ENCODE data around the gene CAMTA1. TPM values are rescaled to one million over a fixed set of nuclear protein-coding genes. Genes with fewer than 3 reads are reported as not detected.

Gene CAMTA1
- total RNA-seq, 1 donor: 19.9 TPM

DNA sequence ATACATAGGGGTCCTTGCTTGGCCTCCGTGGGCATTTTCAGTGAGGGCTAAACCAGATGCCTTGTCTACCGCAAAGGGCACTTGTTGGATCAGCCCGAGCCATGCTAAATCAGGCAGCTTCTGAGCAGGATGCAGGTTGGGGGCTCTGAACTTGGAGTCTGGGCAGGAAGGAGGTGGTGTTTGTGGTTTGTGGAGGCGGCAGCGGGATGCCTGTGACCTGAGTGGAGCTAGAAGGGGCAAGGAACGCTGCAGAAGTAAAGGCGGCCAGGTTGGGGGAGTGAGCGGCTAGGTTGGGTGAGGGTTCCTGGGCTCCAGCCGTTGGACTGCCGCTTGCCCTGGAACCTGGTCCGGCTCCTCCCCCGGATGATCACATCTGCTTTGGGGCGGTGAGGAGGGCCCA is 183.9 kb downstream of the CAMTA1 start:
- DNase-seq (ENCODE audit: low read depth in 2 of 3, low spot score in 2 of 3): peak in 2 of 3 donors; percentile 76 to 91

GRCh38 chr1:6969762-6970161 is 184.5 kb downstream of the CAMTA1 start:
- no peak for DNase-seq (ENCODE audit: low read depth in 2 of 3, low spot score in 2 of 3)

GRCh38 chr1:6970221-6970620 is 185.0 kb downstream of the CAMTA1 start:
- no peak for DNase-seq (ENCODE audit: low read depth in 2 of 3, low spot score in 2 of 3)

GRCh38 chr1:6971048-6971447 is 185.8 kb downstream of the CAMTA1 start:
- DNase-seq (ENCODE audit: low read depth in 2 of 3, low spot score in 2 of 3): no peak

DNA sequence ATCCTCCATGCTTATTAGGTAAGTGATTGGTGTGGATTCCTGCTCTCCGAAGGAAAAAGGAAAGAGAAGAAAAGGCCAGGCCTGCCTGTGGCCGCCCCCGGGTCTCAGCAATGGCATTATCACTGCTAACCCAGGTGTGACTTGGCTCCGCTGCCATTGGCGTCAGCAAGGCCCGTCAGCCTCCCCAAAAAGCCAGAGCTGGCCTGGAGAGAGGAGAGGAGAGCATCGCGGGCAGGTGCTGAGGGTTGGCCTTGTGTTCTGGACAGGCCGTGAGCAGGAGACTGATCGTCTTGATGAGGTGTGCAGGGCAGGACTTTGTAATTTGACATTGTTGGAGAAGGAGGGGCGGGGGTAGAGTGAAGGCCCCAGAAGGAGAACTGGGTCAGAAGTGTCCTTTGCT is 186.4 kb downstream of the CAMTA1 start:
- DNase-seq (ENCODE audit: low read depth in 2 of 3, low spot score in 2 of 3): no peak

DNA sequence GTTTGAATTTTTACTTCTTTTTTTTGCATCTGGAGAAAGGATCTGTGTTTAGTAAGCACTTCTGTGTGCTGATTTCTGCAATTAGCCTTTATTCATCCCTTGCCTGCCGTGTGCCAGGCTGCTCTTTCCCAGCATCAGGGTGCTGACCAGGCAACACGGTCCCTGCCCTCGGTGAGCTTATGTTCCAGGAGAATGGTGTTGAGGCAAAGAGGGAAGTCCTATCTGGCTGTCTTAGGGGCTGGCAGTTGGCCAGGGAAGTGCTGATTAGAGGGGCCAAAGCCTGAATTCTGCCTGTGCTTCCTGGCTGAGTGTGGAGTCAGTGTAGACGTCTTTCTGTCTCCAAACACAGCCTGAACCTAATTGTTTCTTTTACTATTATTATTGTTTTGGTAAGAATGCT is 187.1 kb downstream of the CAMTA1 start:
- peak in 1 of 3 donors; percentile 54 for DNase-seq (ENCODE audit: low read depth in 2 of 3, low spot score in 2 of 3)

DNA sequence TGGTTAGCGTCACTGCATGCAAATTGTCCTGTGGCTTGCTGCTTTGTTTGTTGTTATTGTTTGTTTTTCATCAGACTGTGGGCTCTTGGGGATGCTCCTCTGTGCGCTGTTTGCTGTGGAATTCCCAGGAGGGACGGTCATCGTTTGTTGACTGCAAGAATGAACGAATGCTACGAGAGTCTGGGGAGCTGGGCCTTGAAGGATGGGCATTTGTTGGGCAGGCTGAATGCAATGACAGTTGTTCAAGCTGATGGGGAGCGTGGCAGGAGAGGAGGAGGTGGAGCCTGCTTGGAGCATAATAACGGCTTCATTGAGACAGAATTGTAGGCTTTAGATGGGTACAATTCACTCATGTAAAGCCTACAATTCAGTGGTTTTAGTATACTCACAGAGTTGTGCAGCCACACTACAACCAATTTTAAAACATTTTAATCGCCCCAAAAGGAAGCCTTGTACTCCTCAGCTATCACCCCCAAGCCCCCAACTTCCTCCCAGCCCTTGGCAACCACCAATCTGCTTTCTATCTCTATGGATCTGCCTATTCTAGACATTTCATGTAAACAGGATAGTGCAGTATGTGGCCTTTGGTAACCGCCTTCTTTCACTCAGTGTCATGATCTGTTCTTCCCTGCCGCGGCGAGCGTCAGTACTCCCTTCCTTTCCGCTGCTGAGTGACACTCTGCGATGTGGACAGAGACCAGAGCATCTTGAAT is 190.2 kb downstream of the CAMTA1 start:
- DNase-seq (ENCODE audit: low read depth in 2 of 3, low spot score in 2 of 3): no peak

DNA sequence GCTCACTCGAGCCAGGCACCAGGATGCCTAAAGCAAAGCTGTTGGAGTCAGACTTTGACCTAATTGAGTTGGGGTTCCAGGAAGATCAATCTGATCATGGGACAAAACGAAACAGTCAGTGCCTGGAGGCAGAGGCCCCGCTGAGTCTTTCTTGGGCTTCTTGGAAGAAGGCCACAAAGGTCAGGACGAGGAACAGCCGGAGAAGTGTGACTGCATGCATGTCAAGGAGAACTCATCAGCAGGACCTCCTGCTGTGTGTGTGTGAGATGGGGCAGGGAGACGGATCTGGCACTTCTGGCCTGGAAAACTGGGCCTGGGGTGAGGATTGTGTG is 190.8 kb downstream of the CAMTA1 start:
- DNase-seq (ENCODE audit: low read depth in 2 of 3, low spot score in 2 of 3): no peak

DNA sequence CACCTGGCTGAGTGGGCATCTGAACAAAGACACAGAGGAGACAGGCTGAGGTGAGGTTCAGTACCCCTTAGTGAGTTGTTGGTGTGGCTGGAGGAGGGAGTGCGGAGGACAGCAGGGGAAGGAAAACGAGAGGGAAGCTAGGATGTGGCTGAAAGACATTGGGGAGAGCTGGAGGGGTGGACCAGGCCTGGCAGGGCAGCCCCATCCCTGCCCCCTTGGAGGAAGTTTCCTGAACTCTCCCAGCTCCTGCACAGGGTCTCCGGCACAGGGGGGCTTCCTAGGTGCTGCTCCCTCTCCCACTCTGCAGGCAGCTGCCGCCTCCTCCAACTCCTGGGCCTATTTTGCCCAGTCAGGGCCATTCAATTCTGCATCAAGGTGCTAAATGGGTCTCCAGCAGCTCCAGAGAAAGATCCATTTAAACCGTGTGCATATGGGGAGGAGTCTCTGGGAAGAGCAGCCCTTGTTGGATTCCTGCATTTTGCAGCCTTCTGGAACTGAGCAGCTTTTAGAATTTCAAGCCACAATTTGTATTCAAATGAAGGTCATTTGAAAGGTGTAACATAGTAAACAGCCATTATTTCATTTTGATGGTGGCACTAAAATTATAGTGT is 193.9 kb downstream of the CAMTA1 start:
- no peak for DNase-seq (ENCODE audit: low read depth in 2 of 3, low spot score in 2 of 3)

DNA sequence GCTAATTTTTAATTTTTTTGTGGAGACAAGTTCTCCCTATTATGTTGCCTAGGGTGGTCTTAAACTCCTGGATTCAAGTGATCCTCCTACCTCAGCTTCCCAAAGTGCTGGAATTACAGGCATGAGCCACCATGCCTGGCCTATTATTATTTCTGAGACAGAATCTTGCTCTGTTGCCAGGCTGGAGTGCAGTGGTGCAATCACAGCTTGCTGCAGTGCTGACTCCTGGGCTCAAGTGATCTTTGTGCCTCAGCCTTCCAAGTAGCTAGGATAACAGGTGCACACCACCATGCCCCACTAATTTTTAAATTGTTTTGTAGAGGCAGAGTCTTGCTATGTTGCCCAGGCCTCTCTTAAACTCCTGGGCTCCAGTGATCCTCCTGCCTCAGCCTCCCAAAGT is 196.3 kb downstream of the CAMTA1 start:
- no peak for DNase-seq (ENCODE audit: low read depth in 2 of 3, low spot score in 2 of 3)

DNA sequence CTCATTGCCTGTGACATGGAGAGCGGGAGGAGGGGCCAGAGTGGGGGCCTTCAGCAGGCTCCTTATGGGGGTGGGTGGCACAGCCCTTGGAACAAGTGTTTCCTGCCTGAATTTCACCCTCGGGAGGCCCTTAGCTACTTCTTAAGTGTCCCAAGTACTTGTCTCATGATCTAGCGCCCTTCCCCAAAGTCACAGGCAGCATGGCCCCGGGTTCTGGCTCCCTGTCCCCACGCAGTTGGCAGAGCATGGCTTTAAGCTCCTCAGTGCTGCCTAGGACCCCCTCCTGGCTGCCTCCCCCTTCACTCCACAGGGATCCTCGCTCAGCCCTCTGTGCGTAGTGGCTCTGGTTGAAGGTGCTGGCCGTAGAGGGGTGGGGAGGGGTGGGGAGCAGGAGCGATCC is 197.2 kb downstream of the CAMTA1 start:
- no peak for DNase-seq (ENCODE audit: low read depth in 2 of 3, low spot score in 2 of 3)

GRCh38 chr1:6982860-6983259 is 197.6 kb downstream of the CAMTA1 start:
- DNase-seq (ENCODE audit: low read depth in 2 of 3, low spot score in 2 of 3): no peak

- no peak for DNase-seq (ENCODE audit: low read depth in 2 of 3, low spot score in 2 of 3)
These were observed 199.3 kb downstream of the CAMTA1 start for GRCh38 chr1:6984536-6984935.

DNA sequence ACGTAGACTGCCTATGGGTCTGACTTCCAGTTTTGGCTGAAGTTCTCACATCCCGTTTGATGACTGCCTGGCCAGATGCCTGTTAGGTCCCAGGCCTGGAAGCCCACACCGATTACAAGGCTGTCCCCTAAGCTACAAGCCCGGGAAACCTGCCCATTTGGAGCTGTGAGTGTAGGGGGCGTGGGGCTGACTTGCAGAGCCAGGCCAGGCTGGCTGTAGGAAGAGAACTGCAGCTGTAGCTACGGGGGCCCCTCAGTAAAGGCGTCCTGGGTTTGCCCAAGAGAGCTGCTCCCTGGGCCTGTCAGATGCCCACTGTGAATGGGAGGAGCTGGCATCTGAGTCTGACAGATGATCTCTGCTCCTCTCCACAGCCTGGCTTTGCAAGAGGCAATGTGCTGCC is 199.7 kb downstream of the CAMTA1 start:
- no peak for DNase-seq (ENCODE audit: low read depth in 2 of 3, low spot score in 2 of 3)

DNA sequence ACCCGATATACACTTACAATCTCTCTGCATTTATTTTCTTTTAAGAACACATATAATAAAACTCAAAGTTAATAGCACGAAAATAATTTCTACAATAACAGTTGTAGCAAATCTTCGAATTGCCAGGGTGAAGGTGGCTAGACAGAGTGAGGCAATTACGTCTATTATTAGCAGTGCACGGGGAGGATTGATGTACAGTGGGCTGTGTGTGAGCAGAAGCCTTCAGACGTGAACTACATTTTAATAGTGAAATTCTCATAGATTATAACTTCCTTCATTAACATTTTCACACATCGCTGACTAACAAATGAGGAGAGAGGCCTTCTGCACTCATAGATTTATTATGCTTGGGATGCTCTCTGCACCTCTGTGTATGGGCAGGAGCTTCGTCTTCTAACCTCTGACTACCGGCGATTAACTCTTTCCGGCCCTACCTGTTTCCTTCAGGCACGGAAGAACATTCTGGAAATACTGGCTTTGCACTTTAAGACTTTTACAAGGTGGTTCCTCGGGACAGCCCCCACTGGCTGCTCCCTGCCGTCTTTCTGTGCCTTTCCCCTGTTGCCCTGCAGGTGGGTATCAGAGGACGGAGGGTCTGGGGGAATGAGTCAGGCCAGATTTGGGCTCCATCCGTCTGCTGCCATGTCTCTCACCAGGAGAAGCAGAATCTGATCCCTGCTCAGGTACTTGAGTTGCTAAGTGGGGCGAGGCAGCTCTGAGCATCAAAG is 200.5 kb downstream of the CAMTA1 start:
- DNase-seq (ENCODE audit: low read depth in 2 of 3, low spot score in 2 of 3): no peak

- DNase-seq (ENCODE audit: low read depth in 2 of 3, low spot score in 2 of 3): no peak
These were observed 201.0 kb downstream of the CAMTA1 start for GRCh38 chr1:6986281-6986680.

DNA sequence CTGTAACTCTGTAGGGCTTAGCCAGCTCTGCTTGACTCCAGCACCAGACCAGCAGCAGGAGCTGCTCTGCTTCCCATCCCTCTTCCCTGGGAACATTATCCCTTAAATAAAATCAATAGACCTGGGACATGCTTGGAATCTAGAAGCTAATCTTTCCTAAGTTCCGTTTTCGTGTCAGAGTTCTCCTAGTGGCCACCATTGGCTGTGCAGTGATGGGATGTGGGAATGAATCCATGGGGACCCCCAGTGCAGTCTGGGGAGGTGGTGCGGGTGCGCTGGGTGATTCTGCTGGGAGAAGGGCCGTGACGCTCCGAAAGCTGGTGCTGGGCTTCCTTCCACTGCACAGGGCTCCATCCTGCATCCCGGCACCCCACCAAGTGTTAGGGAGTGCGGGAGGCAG is 202.7 kb downstream of the CAMTA1 start:
- no peak for DNase-seq (ENCODE audit: low read depth in 2 of 3, low spot score in 2 of 3)

DNA sequence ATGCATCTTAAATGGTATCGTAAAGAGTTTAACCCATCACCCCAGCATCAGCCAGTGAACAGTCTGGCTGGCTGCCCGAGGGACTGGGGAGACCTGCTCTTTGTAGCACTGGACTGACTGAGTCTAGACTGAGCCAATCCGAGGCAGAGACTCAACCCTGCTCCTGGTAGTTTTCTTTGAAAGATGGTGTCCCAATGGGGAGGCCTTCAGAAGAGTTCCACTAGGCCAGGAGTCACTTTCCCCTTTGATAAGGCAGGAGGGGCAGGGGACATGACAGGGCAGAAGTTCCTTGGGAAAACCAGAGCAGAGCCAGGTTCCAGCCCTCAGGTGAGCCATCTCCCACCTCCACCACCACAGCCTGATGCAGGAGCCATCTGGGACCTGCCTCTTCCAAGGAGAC is 203.5 kb downstream of the CAMTA1 start:
- DNase-seq (ENCODE audit: low read depth in 2 of 3, low spot score in 2 of 3): no peak

- DNase-seq (ENCODE audit: low read depth in 2 of 3, low spot score in 2 of 3): no peak
These were observed 204.2 kb downstream of the CAMTA1 start for GRCh38 chr1:6989212-6990159.

- no peak for DNase-seq (ENCODE audit: low read depth in 2 of 3, low spot score in 2 of 3)
These were observed 206.0 kb downstream of the CAMTA1 start for GRCh38 chr1:6991266-6991665.

- DNase-seq (ENCODE audit: low read depth in 2 of 3, low spot score in 2 of 3): no peak
These were observed 210.5 kb downstream of the CAMTA1 start for GRCh38 chr1:6995789-6996188.
